K562 (cell line): ENCODE results near the gene TMEM89. TPM values are rescaled to one million over a fixed set of nuclear protein-coding genes. Genes with fewer than 3 reads are reported as not detected.

Experiments used
- E2F8 ChIP-seq: fragments of 450-650 bp; IDR thresholded peaks from 2 replicates; pipeline ENCODE4 v1.7.1; 2018; ENCODE audit warnings: mild to moderate bottlenecking, low read depth; ENCODE audit not compliant: partially characterized antibody
- HDAC2 ChIP-seq: fragments of 450-650 bp; IDR thresholded peaks from 2 replicates; pipeline ENCODE4 v1.6.1; 2016; ENCODE audit warnings: mild to moderate bottlenecking
- KLF6 ChIP-seq: fragments of 250-450 bp; sonication (Bioruptor Pico); IDR thresholded peaks from 2 replicates; pipeline ENCODE4 v1.4.0; 2020; ENCODE audit warnings: mild to moderate bottlenecking, moderate library complexity, borderline replicate concordance
- MED1 ChIP-seq: sonication (generic); formaldehyde crosslinking; IDR thresholded peaks from 2 replicates; pipeline ENCODE4 v1.8.1; 2023; ENCODE audit warnings: missing genetic modification reagents, borderline replicate concordance
- MYNN ChIP-seq, 2 experiments: sonication (generic); formaldehyde crosslinking in 1 of 2; IDR thresholded peaks; 2 replicates each; pipeline versions ENCODE4 v1.5.0 to v1.6.1; 2016 to 2020; ENCODE audit warnings: antibody characterized with exemption in 1 of 2, missing genetic modification reagents in 1 of 2
- NRF1 ChIP-seq, 2 experiments: fragments of 450-650 bp; IDR thresholded peaks in 1 of 2; conservative IDR thresholded peaks in 1 of 2; 2 replicates each; pipeline ENCODE4 v1.6.1; 2014; ENCODE audit warnings: mild to moderate bottlenecking in 2 of 2
- PTRF ChIP-seq: fragments of 450-650 bp; IDR thresholded peaks from 2 replicates; pipeline ENCODE4 v1.6.1; 2016; ENCODE audit warnings: mild to moderate bottlenecking, missing genetic modification characterization, missing compliant biosample characterization
- RBBP5 ChIP-seq: fragments of 200-600 bp; sonication (generic); IDR thresholded peaks from 2 replicates; pipeline ENCODE4 v1.6.1; 2012; ENCODE audit warnings: borderline replicate concordance, mild to moderate bottlenecking, low read length, control low read depth, inconsistent platforms; ENCODE audit not compliant: insufficient read depth, poor library complexity, severe bottlenecking
- SIN3A ChIP-seq, 2 experiments: fragments of 150-350 bp in 1 of 2; IDR thresholded peaks; 2 replicates each; pipeline ENCODE4 v1.6.1; 2011 to 2016; ENCODE audit warnings: borderline replicate concordance in 2 of 2, low read depth in 2 of 2, low read length in 2 of 2, mild to moderate bottlenecking in 2 of 2, moderate library complexity in 2 of 2; ENCODE audit not compliant: control insufficient read depth in 1 of 2
- SMARCE1 ChIP-seq: fragments of 450-650 bp; IDR thresholded peaks from 2 replicates; pipeline ENCODE4 v1.7.1; 2016; ENCODE audit warnings: mild to moderate bottlenecking
- SREBF1 ChIP-seq: fragments of 150-350 bp; IDR thresholded peaks from 2 replicates; pipeline ENCODE4 v1.6.1; 2014; ENCODE audit warnings: antibody characterized with exemption, low read depth, low read length, borderline replicate concordance
- TAF15 ChIP-seq: fragments of 200-400 bp; formaldehyde crosslinking; IDR thresholded peaks from 2 replicates; pipeline ENCODE4 v1.6.1; 2017; ENCODE audit warnings: mild to moderate bottlenecking, low read depth, low read length, moderate library complexity
- TCF15 ChIP-seq: fragments of 250-450 bp; sonication (Bioruptor Pico); IDR thresholded peaks from 2 replicates; pipeline ENCODE4 v1.8.0; 2022; ENCODE audit warnings: moderate library complexity, mild to moderate bottlenecking, inconsistent platforms
- TEAD1 ChIP-seq, 2 experiments: fragments of 450-650 bp in 1 of 2; sonication (generic) in 1 of 2; formaldehyde crosslinking; IDR thresholded peaks; 2 replicates each; pipeline versions ENCODE4 v1.4.0 to v1.8.0; 2020 to 2022; ENCODE audit warnings: mild to moderate bottlenecking in 2 of 2, missing genetic modification reagents in 1 of 2
- TGIF2 ChIP-seq: sonication (generic); formaldehyde crosslinking; IDR thresholded peaks from 2 replicates; pipeline ENCODE4 v1.8.1; 2022; ENCODE audit warnings: mild to moderate bottlenecking, missing genetic modification reagents, moderate library complexity
- ZNF124 ChIP-seq: sonication (generic); formaldehyde crosslinking; IDR thresholded peaks from 2 replicates; pipeline ENCODE4 v1.8.1; 2022; ENCODE audit warnings: missing genetic modification reagents
- ZNF217 ChIP-seq: sonication (generic); formaldehyde crosslinking; IDR thresholded peaks from 2 replicates; pipeline ENCODE4 v1.8.0; 2022; ENCODE audit warnings: mild to moderate bottlenecking, missing genetic modification reagents
- ZNF398 ChIP-seq: fragments of 250-450 bp; sonication (Bioruptor Pico); IDR thresholded peaks from 2 replicates; pipeline ENCODE4 v1.8.0; 2021; ENCODE audit warnings: moderate library complexity, mild to moderate bottlenecking, inconsistent platforms
- ZNF589 ChIP-seq: fragments of 200-800 bp; sonication (Bioruptor generic); IDR thresholded peaks from 2 replicates; pipeline ENCODE4 v1.6.1; 2016; ENCODE audit warnings: low read depth, missing genetic modification characterization, missing compliant biosample characterization
- polyA plus RNA-seq, 8 experiments: library from polyadenylated mRNA; depleted of rRNA in 4 of 8; stranded (reverse) in 5 of 8; unstranded in 3 of 8; fragments of >200 nt; fragmentation: Nextera tagmentation in 2 of 8; fragmentation: Illumina TruSeq in 1 of 8; extraction: Ambion mirVana in 2 of 8; extraction: Trizol in 1 of 8; gene quantifications; 2 replicates each; pipeline versions ENCODE4 v1.2.1 to v1.2.3, GENCODE V29; 2011 to 2014; ENCODE audit warnings: inconsistent platforms in 1 of 8, missing spikeins in 1 of 8
- total RNA-seq, 7 experiments: library from RNA; depleted of rRNA in 6 of 7; stranded (reverse); fragments of >200 nt in 6 of 7; fragmentation: Illumina TruSeq in 2 of 7; extraction: Trizol in 2 of 7; gene quantifications; 2 replicates each; pipeline versions ENCODE4 v1.2.1 to v1.2.3, GENCODE V29; 2011 to 2021; ENCODE audit warnings: low replicate concordance in 1 of 7
- TF ChIP-seq, protein P1 (sequence below): sonication (generic); formaldehyde crosslinking; IDR thresholded peaks from 2 replicates; pipeline ENCODE4 v1.4.0; 2020; ENCODE audit warnings: mild to moderate bottlenecking, missing genetic modification reagents

Gene TMEM89
- total and polyA plus RNA-seq, 9 of the 15 experiments (the other 6 are each of a cell fraction or from before 2014, with no cell fraction given), result not detected

DNA sequence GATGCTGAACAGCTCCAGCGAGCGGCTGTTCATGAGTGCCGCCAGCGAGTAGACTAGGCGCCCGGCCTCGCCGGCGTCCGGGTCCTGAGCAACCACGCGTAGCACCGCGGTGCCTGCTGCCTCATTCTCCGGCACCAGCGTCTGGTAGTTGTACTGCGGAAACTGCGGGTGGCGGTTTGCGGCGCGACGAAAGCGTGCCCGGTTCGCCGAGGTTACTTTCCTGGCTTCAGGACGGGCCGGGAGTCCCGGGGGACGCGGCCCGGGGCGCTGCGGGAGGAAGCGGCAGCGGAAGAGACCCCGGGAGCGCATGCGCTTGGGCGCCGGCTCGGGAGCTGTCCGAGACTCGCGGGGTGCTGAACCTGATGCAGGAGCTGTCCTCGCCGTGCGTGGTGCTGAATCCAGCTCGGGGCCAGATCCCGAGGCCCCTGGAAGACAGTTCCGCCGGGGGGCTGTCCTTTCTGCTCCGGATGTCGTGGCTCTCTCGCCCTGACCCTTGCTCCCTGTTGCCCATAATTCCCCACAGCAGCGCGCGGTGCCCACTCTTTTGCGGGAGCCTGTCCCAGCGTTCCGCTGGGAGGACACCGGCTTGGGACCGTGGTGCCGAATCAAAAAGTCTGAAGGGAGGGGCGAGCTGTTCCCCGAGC, 40.1 kb upstream of the TMEM89 start (continued):
- TF ChIP-seq SIN3A (IDR thresholded peaks at IDR 0.05; ENCODE audit: borderline replicate concordance in 2 of 2, control insufficient read depth in 1 of 2, low read depth in 2 of 2, low read length in 2 of 2), result peak; percentile 99 to 100
- peak; percentile 63 to 96 for TF ChIP-seq TEAD1 (CRISPR knock-in tag; IDR thresholded peaks at IDR 0.05)
- no peak for TF ChIP-seq SMARCE1
- TF ChIP-seq HDAC2, result peak; percentile 91
- TF ChIP-seq MED1 (CRISPR knock-in tag), result peak; percentile 96; the same call in 1 of the 2 replicates
- TF ChIP-seq MYNN (IDR thresholded peaks at IDR 0.05), result no peak
- peak; percentile 95 for TF ChIP-seq MYNN (CRISPR knock-in tag; IDR thresholded peaks at IDR 0.05)
- TF ChIP-seq ZNF124, result peak; percentile 96
- no peak for TF ChIP-seq RBBP5
- TF ChIP-seq ZNF398, result no peak
- peak; percentile 90 for TF ChIP-seq ZNF217 (CRISPR knock-in tag)
- TF ChIP-seq KLF6, result peak; percentile 62; the same call in 1 of the 2 replicates
- TF ChIP-seq TAF15, result no peak
- peak; percentile 64 for TF ChIP-seq E2F8
- TF ChIP-seq SREBF1, result peak; percentile 81; the same call in 1 of the 2 replicates
- TF ChIP-seq PTRF (tag), result no peak
- no peak for TF ChIP-seq ZNF589
- peak; percentile 91 to 93 for TF ChIP-seq NRF1 (conservative IDR thresholded peaks at IDR 0.05 in 1 of 2, IDR thresholded peaks at IDR 0.05 in 1 of 2)
- TF ChIP-seq TCF15 (CRISPR knock-in tag), result no peak
- TF ChIP-seq TGIF2 (CRISPR knock-in tag), result peak; percentile 99
- TF ChIP-seq, protein P1, sequence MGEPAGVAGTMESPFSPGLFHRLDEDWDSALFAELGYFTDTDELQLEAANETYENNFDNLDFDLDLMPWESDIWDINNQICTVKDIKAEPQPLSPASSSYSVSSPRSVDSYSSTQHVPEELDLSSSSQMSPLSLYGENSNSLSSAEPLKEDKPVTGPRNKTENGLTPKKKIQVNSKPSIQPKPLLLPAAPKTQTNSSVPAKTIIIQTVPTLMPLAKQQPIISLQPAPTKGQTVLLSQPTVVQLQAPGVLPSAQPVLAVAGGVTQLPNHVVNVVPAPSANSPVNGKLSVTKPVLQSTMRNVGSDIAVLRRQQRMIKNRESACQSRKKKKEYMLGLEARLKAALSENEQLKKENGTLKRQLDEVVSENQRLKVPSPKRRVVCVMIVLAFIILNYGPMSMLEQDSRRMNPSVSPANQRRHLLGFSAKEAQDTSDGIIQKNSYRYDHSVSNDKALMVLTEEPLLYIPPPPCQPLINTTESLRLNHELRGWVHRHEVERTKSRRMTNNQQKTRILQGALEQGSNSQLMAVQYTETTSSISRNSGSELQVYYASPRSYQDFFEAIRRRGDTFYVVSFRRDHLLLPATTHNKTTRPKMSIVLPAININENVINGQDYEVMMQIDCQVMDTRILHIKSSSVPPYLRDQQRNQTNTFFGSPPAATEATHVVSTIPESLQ, result peak; percentile 100
